ENCODE measurements around the gene THSD7A.
"Not testable (repeated sequence)": the region's sequence is repeated elsewhere in the genome, so short reads cannot be mapped to it uniquely, and the experiment has no call there.

The THSD7A gene

DNA sequence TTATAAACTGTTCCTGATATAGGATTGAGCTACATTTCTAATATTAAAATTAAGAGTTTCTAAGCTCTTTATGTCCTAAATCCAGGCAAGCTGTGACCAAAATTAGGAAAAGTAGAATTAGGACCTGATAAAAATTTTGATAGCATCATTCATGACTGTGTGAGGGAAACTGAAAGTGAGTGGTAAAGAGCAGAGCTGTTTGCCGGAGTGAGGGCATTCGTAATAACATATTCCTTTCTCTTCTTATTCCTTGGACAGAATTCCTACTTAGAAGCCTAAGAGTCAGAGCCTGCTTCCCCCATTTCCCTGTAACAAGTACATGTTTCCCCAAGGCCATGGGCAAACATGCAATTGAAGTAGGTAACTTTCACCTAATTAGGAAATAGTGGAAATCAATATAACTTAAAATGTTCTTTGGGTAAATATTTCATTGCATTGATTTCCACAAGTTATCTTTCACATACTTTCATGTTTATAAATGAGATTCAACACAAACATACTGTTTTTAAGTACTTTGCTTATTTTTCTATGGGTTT lies 310.0 kb downstream of the THSD7A start:
- not testable (repeated sequence) for DNase-seq (ENCODE audit: low read depth in 2 of 2)

GRCh38 chr7:11517853-11518252 lies 314.1 kb downstream of the THSD7A start:
- no peak for DNase-seq (ENCODE audit: low read depth in 2 of 2)

- no peak for DNase-seq (ENCODE audit: low read depth in 2 of 2)
Measured at GRCh38 chr7:11516328-11516727, 315.7 kb downstream of the THSD7A start.

DNA sequence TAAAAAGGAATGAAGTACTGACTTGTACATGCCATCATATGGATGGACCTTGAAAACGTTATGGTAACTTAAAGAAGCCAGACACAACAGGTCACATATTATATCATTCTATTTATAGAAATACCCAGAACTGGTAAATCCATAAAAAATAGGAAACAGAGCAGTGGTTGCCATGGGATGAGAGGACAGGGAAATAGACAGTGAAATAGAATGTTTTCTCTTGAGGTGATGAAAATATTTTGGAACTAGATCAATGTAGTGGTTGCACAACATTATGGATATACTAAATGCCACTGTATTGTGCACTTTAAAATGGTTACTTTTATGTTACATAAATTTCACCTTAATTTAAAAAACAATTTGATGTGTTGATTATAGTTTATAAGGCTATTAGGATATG lies 318.5 kb downstream of the THSD7A start:
- DNase-seq (ENCODE audit: low read depth in 2 of 2), result no peak

- DNase-seq (ENCODE audit: low read depth in 2 of 2), result no peak
Measured at GRCh38 chr7:11507929-11508328, 324.1 kb downstream of the THSD7A start.

GRCh38 chr7:11506417-11506816 lies 325.6 kb downstream of the THSD7A start:
- no peak for DNase-seq (ENCODE audit: low read depth in 2 of 2)

DNA sequence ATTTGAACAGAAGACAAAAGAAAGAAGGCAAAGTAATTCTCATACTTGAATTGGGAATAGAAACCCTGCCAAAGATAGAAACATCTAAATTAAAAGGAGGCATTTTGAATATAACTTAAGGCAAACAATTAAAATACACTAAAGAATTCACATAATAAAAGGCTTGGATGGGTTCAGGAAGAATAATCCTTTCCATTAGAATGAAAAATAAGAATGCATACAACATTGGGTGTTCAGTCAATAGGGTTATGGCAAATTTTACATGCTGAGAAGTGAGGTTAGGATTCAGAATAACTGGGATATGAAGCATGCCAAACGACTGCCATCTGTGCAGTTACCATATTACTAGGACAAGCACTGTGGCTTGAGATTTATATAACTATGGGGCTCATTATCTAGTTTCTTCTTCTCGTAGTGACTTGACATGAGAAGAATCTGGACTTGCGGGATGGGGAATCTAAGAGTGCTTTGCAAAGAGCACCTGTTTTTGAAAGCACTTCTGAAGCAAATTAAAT lies 326.5 kb downstream of the THSD7A start:
- DNase-seq (ENCODE audit: low read depth in 2 of 2), result no peak

GRCh38 chr7:11492307-11492706 lies 339.7 kb downstream of the THSD7A start:
- peak in 1 of 2 experiments; percentile 1 for DNase-seq (ENCODE audit: low read depth in 2 of 2)

GRCh38 chr7:11491811-11492210 lies 340.2 kb downstream of the THSD7A start:
- DNase-seq (ENCODE audit: low read depth in 2 of 2), result no peak

GRCh38 chr7:11489280-11489679 lies 342.7 kb downstream of the THSD7A start:
- DNase-seq (ENCODE audit: low read depth in 2 of 2), result no peak

- DNase-seq (ENCODE audit: low read depth in 2 of 2), result no peak
Measured at GRCh38 chr7:11486271-11486670, 345.7 kb downstream of the THSD7A start.

GRCh38 chr7:11485636-11486035 lies 346.4 kb downstream of the THSD7A start:
- DNase-seq (ENCODE audit: low read depth in 2 of 2), result no peak

- DNase-seq (ENCODE audit: low read depth in 2 of 2), result no peak
Measured at GRCh38 chr7:11480143-11480542, 351.9 kb downstream of the THSD7A start.

DNA sequence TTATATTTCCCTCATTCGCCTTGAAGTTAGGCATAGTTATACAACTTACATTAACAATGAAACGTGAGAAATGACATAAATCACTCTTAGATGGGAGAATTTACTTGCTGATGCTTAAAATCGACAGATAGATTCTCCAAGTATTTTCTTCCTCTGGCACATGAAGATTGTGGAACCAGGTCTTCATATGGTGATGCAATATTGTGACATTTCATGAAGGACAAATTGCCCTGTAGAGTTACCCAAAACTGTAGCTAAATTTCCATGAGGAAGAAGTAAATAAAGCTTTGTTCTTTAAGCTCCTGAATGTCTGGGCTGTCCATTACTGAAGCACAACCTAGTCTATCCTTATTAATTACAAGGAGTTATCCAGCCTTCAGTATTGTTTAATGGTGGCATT lies 353.1 kb downstream of the THSD7A start:
- no peak for DNase-seq (ENCODE audit: low read depth in 2 of 2)

DNA sequence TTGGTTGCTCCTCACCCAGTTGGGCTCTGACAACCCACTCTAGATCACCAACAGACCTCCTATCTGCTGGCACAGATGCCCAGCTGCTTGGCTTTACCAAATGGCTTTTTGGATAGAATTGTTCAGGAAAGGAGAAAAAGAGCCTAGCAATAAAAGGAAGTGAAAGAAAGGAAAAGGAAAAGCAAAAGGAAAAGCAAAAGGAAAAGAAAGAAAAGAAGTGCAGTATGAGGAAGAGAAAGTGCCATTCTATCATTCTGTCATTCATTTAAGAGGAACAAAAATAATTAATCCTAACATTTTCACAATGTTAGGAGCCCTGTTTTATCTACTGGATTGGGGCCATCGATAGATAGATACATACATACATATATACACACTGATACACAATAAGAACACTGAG lies 353.6 kb downstream of the THSD7A start:
- DNase-seq (ENCODE audit: low read depth in 2 of 2), result no peak

DNA sequence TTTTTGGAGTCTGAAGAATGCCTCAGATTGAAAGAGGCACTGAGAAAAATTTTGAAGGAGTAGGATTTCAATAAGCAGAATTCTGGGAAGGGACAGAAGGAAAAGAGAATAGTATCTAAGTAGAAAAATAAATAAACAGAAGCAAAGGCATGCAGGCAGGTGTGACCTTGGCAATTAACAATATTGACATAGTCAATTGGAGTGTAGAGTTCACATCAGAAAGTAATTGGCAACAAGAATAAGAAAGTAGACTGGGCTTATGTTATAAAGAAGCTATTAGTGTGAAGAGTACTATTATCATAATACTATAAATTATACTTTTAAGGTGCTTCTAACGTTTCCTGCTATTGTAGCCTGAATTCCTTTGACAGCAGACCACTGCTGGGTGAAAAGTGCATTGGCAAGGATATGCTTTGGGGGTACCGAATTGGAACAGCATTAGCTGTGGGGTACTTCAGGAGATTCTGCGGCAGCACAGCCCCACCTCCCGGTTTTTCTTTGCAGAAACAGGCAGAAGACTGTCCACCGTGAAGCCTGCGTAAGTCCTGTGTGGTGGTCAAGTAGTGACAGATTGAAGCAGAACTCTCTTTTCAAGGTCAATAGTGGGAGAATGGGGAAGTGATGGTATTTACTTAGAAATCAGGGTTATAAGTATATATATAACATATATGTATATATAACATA lies 357.0 kb downstream of the THSD7A start:
- no peak for DNase-seq (ENCODE audit: low read depth in 2 of 2)

DNA sequence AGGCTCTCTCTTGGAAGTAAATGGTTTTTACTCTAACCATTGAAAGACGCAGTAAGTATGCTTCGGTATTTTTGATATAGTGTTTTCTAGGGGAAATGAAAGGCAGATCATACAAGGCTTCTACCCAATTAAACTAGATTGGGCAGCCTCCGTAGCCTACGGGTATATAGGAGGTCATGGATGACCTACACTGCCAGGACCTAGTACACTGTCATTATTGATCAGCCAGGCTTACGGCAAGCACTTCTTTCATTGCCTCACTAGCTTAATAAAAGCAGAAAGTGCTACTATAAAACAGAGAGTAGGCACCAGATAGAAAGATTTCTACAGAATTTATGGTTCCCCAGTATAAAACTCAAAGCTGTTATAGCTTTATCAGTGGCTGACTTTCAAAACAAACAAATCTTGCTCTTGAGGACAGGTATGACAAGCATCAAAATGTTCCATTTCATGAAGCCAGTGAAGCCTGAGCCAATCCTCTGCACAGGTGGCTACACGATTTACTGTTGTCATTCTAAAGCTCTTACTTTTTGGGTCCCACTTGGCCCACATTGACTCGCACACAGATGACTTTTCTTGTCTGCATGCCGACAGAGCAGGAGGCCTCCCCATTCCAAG lies 358.1 kb downstream of the THSD7A start:
- no peak for DNase-seq (ENCODE audit: low read depth in 2 of 2)

DNA sequence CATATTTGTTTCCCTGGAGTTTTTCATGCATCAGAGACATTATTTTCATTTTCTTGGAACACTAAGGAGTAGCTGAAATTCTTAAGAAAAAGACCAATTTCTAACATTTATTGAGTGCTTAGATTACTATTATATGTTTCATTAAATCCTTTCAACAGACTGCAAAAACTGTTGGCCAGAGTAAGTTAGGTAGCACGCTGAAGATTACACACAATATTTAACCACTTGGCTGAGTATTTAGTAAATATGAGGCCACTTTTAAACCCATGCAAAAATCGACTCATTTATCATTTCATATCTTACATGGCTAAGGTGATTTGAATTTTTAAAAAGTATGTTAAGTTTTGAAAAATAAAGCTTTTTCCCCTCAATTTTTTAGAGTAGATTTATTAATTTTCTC lies 358.8 kb downstream of the THSD7A start:
- DNase-seq (ENCODE audit: low read depth in 2 of 2), result no peak

DNA sequence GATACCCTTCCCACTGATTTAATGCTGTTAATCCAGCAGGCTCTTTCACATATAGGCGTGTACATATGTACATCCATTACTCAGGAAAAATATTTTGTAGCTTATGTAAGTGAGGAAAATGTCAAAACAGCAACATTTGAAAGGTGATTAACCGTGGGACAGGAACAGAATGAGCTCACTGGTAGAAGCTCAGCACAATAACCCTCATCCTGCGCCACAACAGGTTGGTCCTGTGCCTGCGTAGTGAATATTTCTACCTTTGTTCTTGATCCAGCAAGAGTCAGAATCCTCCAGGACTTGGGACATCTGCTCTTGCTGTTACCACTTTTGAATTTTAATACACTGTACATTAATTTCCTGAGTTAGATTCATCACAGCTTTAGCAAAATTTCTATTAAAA lies 359.4 kb downstream of the THSD7A start:
- no peak for DNase-seq (ENCODE audit: low read depth in 2 of 2)

DNA sequence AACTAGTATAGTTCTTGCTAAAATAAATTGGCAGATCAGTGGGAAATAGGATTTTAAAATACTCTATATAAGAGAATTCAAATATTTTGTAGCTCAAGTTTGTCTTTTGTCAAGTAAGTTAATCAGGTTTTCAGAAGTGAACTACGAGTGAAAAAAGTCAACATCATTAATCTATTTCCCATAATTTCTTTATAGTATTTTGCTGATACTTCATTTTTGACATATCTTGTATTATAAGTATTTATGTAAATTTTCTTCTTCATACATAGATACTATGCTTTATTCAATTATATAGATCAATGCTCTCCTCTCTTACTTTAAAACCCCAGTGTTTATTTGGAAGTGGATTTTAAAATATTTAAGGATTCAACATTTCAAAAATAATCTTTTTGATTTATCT lies 360.7 kb downstream of the THSD7A start:
- no peak for DNase-seq (ENCODE audit: low read depth in 2 of 2)

GRCh38 chr7:11469028-11469745 lies 362.8 kb downstream of the THSD7A start:
- DNase-seq (ENCODE audit: low read depth in 2 of 2), result no peak

- DNase-seq (ENCODE audit: low read depth in 2 of 2), result no peak
Measured at GRCh38 chr7:11466517-11467105, 365.4 kb downstream of the THSD7A start.
